Stomach smooth muscle (tissue), 2 donors: ENCODE measurements around the gene INSYN1.

ENCODE experiments used
- H3K27ac ChIP-seq: one replicate; pipeline ENCODE4 v1.7.0; 2013; ENCODE audit warnings: mild to moderate bottlenecking, low read length, inconsistent platforms
- H3K27me3 ChIP-seq, 2 donors: one replicate each; pipeline ENCODE4 v1.7.0; 2013; ENCODE audit warnings: low read length in 2 of 2; ENCODE audit not compliant: insufficient read depth in 2 of 2, control insufficient read depth in 1 of 2
- H3K36me3 ChIP-seq, 2 donors: one replicate each; pipeline ENCODE4 v1.7.0; 2013; ENCODE audit warnings: low read length in 2 of 2; ENCODE audit not compliant: control insufficient read depth in 2 of 2, insufficient read depth in 2 of 2
- H3K4me1 ChIP-seq: one replicate; pipeline ENCODE4 v1.7.0; 2013; ENCODE audit warnings: low read length; ENCODE audit not compliant: control insufficient read depth, insufficient read depth
- H3K4me3 ChIP-seq, 2 donors: one replicate each; pipeline ENCODE4 v1.7.0; 2013; ENCODE audit warnings: low read length in 2 of 2
- H3K9ac ChIP-seq, 2 donors: one replicate each; pipeline ENCODE4 v1.7.0; 2013; ENCODE audit warnings: low read length in 2 of 2, mild to moderate bottlenecking in 1 of 2
- H3K9me3 ChIP-seq, 2 donors: one replicate each; pipeline ENCODE4 v1.7.0; 2013; ENCODE audit warnings: low read length in 2 of 2; ENCODE audit not compliant: control insufficient read depth in 2 of 2
- donor health status: healthy.
- donor health status: Pancreatic carcinoma.

Gene INSYN1

DNA sequence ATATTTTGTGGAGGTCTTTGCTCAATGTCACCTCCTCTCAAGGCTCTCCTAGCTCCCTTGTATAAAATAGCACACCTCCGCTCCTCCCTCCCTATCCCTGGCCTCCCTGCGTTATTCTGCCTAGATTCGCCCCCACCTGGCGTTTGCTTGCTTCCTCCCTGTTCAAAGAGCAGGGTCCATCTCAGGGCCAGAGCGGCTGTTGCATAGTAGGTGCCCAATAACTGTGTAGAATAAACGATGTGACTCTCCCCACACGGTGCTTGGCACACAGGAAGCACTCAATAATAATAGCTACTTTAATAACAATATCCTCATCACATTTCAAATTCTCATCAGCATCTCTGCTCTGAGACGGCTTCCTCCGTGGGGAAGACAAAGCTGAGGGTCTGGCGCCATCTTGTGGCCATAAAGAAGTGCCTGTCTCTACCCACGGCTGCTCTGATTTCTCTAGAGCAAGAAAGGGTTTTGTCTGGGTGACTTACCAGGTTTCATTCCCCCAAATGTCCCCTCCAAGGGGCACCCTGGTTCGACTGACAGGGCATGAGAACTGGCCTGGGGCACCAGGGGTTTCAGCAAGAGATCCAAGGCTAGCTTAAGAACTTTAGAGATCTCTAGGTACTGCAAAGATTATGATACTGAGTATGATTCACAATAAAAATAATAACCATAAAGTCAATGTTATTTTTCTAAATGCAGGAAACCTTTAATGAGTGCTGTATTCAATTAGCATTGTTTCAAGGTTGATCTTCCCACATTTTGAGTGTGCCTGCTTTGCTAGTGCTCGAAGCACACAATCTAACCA, 52.9 kb downstream of the INSYN1 start:
- no peak overlapping the region for H3K9ac ChIP-seq
- peaks cover 32% of the 10 kb centered on the region for H3K4me1 ChIP-seq
- H3K27me3 ChIP-seq, result no peaks in the 10 kb centered on the region
- H3K27ac ChIP-seq, result no peak overlapping the region
- no peak overlapping the region for H3K4me3 ChIP-seq
- no peaks in the 10 kb centered on the region for H3K9me3 ChIP-seq
- peaks cover 6 to 11% of the 10 kb centered on the region in 2 donors for H3K36me3 ChIP-seq

DNA sequence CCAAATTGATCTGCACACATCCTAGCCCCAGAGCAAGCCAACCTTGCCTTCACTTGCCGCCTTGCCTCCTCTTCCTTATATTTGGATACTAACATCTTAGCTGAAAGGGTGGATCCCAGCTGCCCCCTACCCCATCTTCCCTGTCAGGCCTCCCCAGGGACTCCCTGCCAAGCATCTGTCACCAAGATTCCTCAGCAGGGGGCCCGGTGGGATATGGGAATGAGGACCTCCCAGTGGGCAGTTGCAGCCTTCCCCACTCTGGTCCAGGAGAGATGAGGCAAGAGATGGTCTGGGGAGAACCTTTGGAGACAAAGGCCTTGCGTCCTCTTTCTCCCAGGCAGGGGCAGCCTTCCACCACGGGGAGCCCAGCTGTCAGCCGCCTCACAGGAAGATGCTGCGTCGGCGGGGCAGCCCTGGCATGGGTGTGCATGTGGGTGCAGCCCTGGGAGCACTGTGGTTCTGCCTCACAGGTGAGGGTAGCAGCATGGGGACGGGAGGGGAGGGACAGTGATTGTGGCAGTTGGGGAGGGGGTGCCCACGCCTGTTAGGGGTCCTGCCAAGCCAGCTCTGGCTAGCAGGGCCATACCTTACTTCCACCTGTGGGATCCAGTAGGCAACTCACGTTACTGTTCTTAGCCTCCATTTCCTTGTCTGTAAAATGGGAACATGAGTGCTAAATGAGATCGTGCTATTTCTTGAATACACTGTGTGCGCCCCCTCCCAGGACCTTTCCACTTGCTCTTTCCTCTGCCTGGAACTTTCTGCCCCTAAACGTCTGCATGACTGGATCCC, 53.7 kb downstream of the INSYN1 start:
- no peak overlapping the region for H3K27ac ChIP-seq
- H3K9me3 ChIP-seq, result no peaks in the 10 kb centered on the region
- H3K27me3 ChIP-seq, result no peaks in the 10 kb centered on the region
- no peak overlapping the region for H3K4me3 ChIP-seq
- H3K9ac ChIP-seq, result no peak overlapping the region
- peaks cover 4 to 11% of the 10 kb centered on the region in 2 donors for H3K36me3 ChIP-seq
- peaks cover 33% of the 10 kb centered on the region for H3K4me1 ChIP-seq

DNA sequence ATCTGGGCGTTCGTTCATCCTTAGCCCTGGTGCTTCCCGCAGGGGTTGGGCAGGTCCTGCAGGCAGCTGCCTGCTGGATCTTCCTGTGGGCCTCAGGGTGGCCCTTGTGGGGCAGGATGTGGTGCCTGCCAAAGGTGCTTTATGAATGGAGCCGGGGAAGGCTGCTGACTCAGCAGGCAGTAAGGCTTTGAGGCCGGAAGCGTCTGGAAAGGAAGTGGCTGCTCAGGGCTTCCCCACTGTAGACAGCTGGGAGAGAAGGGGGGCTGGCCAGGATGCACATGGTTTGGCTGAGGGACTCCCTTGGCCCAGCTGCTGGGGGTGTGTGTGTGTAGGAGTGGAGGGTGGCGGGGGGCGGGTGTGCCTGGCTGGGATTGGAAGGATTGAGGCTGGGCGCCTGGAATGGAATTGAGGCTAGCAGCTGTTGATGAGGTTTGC, 56.1 kb downstream of the INSYN1 start:
- no peak overlapping the region for H3K27ac ChIP-seq
- H3K4me3 ChIP-seq, result peak overlapping the region in 1 of 2 donors; percentile 8

DNA sequence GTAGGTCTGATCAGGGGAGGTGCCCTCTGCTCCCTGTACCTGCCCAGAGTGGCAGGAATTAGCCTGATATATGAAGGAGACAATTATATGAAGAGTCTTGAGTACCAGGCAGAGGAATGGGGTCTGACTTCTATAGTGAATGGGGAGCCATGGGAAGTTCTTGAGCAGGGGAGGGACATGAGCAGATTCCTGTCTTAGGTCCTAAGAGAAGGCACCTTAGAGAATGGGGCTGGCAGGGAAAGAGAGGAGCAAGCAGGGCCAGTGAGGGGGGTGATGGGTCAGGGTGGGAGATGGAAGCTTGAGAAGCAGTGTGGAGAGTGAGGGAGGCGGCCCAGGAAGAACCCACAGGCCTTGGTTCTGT, 56.5 kb downstream of the INSYN1 start:
- Histone ChIP-seq H3K27ac (no peak overlapping the region), H3K9me3 (no peaks in the 10 kb centered on the region), H3K4me1 (peaks cover 45% of the 10 kb centered on the region), H3K4me3 (peak overlapping the region in 1 of 2 donors; percentile 8), H3K27me3 (no peaks in the 10 kb centered on the region), H3K9ac (no peak overlapping the region), H3K36me3 (peaks cover 0 to 3% of the 10 kb centered on the region in 2 donors)

More for the DNA sequence above, 56.1 kb downstream of the INSYN1 start:
- Histone ChIP-seq H3K27me3 (no peaks in the 10 kb centered on the region), H3K9me3 (no peaks in the 10 kb centered on the region), H3K4me1 (peaks cover 42% of the 10 kb centered on the region), H3K9ac (no peak overlapping the region), H3K36me3 (peaks cover 0 to 3% of the 10 kb centered on the region in 2 donors)

DNA sequence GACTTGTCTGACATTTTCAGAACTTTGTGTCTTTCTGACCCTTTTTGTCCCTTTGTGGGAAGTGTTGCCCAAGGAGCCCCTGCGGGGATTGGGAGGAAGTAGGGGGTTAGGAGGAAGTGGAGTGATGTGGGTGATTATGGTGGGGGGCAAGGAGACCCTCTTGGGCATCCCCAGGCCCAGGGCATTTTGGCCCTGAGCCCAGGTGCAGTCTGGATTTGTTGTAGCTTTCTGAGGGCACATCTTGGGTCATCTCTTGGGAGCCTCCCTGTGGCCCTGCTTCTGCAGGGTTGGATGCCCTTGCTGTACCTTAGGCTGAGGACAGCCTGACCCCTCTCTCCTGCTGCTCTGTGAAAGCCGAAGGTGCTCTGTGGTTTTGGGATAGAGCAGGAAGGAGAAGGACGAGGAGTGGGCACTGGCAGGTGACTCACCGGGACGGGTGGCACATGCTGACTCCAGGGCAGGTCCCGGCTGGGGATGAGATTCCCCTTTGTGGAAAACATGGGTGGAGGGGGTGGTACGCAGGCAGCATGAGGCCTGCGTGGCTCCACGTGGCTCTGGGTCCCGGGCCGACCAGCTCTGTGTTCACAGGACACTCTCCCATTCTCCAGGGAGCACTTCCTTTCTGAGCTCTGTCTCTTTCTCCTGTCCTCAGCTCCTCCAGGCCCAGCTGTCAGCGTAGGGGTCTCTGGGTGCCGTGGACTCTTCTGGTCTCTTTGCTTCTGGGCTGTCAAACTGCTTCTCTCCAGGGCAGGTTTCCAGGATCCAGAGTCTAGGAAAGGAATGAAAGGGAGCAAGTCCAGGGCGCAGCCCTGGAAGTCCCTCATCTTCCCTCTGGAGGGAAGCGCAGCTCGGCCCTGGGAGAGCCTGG, 57.1 kb downstream of the INSYN1 start:
- H3K9ac ChIP-seq, result no peak overlapping the region

DNA sequence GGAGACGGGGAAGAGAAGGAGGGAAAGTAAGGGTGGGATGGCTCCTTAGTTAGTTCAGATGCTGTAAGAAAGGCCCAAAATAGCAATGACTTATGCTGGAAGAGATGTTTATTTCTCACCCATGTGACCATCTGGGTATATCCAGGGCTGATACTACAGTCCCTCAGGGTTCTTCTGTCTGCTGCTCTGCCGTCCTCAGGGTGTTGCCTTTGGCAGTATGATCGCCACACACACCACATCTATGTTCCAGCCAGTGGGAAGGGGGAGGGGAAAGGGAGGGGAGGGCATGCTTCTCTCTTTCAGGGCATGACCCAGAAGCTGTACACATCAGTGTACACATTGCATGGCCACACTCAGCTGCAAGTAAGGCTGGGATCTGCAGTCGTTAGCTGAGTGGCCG, 58.7 kb downstream of the INSYN1 start:
- Histone ChIP-seq H3K4me3 (no peak overlapping the region), H3K9me3 (no peaks in the 10 kb centered on the region), H3K9ac (no peak overlapping the region), H3K36me3 (peaks cover 0 to 3% of the 10 kb centered on the region in 2 donors), H3K27ac (no peak overlapping the region), H3K4me1 (peaks cover 51% of the 10 kb centered on the region), H3K27me3 (no peaks in the 10 kb centered on the region)

More for the DNA sequence above, 57.1 kb downstream of the INSYN1 start:
- Histone ChIP-seq H3K9me3 (no peaks in the 10 kb centered on the region), H3K4me3 (no peak overlapping the region), H3K36me3 (peaks cover 0 to 3% of the 10 kb centered on the region in 2 donors), H3K27me3 (no peaks in the 10 kb centered on the region), H3K27ac (no peak overlapping the region), H3K4me1 (peaks cover 51% of the 10 kb centered on the region)

DNA sequence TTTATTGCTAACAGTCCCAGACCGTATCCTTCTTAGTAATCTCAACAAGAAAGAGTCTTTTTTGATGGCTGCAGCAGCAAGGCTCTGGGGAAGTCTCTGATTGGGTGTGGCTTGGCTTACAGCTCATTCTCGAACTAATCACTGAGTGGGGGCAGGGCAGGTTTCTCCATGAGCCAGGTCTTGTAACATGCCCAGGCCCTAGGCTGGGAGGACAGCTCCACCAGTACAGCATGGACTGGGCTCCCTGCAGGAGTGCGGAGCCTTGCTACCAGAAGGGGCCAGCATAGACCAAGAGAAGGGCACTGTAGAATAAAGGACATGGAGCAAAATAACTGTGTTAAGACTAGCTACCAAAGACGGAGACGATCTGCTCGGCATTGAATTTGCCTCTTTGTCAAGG, 61.8 kb downstream of the INSYN1 start:
- no peaks in the 10 kb centered on the region for H3K36me3 ChIP-seq
- no peak overlapping the region for H3K27ac ChIP-seq
- peak overlapping the region in 1 of 2 donors; percentile 29 for H3K9ac ChIP-seq
- no peaks in the 10 kb centered on the region for H3K27me3 ChIP-seq
- H3K9me3 ChIP-seq, result no peaks in the 10 kb centered on the region
- peaks cover 63% of the 10 kb centered on the region for H3K4me1 ChIP-seq
- H3K4me3 ChIP-seq, result no peak overlapping the region

DNA sequence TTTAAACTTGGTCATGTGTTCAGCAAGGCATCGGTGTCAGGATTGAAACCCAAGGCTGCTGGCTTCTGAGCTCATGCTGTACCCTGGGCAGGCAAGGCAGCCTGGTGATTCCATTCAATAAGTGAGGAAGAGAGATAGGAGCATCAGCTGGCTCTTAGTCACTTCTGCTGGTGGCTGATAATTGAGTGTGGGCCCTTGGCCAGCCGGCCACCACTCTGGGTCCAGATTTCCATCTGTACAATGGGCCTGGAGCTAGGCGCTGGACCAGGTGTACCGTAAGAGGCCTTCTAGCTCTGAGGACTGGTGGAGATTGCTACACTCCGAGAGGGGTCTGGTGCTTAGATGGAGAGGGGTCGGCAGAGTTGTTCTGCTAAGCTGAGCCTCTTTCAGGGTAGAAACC, 64.7 kb downstream of the INSYN1 start:
- no peaks in the 10 kb centered on the region for H3K27me3 ChIP-seq
- H3K4me1 ChIP-seq, result peaks cover 54% of the 10 kb centered on the region
- H3K9ac ChIP-seq, result no peak overlapping the region

DNA sequence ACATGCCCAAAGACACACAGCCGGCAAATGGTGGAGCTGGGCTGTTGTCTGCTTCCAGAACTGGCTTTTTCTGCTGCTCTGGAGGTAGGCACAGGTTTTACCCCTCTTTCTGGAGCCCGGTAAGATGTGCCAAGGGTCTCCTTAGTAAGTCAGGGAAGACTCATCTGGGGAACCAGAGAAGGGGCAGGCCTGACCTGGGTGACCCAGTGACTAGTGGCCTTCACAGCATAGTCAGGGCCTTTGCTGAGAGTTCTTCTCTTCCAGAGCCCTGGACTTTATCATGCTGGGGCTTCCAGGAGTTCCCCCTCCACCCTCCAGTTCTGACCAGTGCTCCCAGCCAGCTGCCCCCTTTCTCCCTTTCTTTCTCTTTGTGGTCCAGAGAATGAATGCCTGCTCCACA, 65.8 kb downstream of the INSYN1 start:
- Histone ChIP-seq H3K27me3 (no peaks in the 10 kb centered on the region), H3K4me3 (no peak overlapping the region), H3K9me3 (no peaks in the 10 kb centered on the region), H3K9ac (no peak overlapping the region), H3K4me1 (peaks cover 56% of the 10 kb centered on the region), H3K36me3 (no peaks in the 10 kb centered on the region), H3K27ac (no peak overlapping the region)

More for the DNA sequence above, 64.7 kb downstream of the INSYN1 start:
- Histone ChIP-seq H3K9me3 (no peaks in the 10 kb centered on the region), H3K4me3 (no peak overlapping the region), H3K36me3 (no peaks in the 10 kb centered on the region), H3K27ac (no peak overlapping the region)

DNA sequence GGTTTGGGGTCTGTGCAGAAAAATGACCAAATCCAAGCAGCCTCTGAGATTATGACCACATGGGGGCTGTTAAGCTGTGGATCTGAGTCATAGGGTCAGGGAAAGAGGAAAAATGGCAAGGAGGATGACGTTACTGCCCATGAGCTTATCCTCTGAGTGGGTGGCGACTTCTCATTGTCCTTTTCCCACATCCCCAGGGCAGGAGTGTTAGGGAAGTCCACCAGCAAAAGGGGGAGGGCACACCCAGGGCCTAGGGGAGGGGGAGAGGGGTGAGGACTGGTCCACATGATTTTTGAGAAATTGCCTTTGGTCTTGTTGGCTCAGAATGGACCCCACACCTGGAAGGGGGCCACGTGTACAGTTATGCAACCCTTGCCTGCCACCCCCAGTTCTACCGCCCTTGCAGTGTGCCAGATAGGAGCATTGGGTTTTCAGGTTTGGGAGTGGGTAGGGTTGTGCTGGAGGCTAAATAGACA, 66.3 kb downstream of the INSYN1 start:
- peak overlapping the region in 1 of 2 donors; percentile 35 for H3K4me3 ChIP-seq
- H3K27me3 ChIP-seq, result no peaks in the 10 kb centered on the region
- peaks cover 55% of the 10 kb centered on the region for H3K4me1 ChIP-seq
- no peaks in the 10 kb centered on the region for H3K36me3 ChIP-seq
- peak overlapping the region in 1 of 2 donors; percentile 30 for H3K9ac ChIP-seq
- H3K27ac ChIP-seq, result no peak overlapping the region
- H3K9me3 ChIP-seq, result no peaks in the 10 kb centered on the region
